Stomach (tissue), 4 donors: ENCODE measurements around the gene PAH.

Experiments used
- CTCF ChIP-seq, 7 experiments: fragments of 450-650 bp in 4 of 7; fragments of 200-600 bp in 3 of 7; sonication (generic) in 3 of 7; IDR thresholded peaks; one replicate each; pipeline ENCODE4 v1.5.1; 2016 to 2019; ENCODE audit warnings: antibody characterized with exemption in 7 of 7, control low read depth in 2 of 7, mild to moderate bottlenecking in 1 of 7
- EP300 ChIP-seq: sonication (generic); formaldehyde crosslinking; IDR thresholded peaks from one replicate; pipeline ENCODE4 v1.6.1; 2017; ENCODE audit warnings: antibody characterized with exemption
- POLR2A ChIP-seq, 4 donors: fragments of 450-650 bp; IDR thresholded peaks; one replicate each; pipeline ENCODE4 v1.6.1; 2016; ENCODE audit warnings: antibody characterized with exemption in 4 of 4, control low read depth in 2 of 4, mild to moderate bottlenecking in 1 of 4, moderate library complexity in 1 of 4
- POLR2AphosphoS5 ChIP-seq, 3 donors: sonication (generic); formaldehyde crosslinking; IDR thresholded peaks; one replicate each; pipeline ENCODE4 v1.6.1; 2016; ENCODE audit warnings: antibody characterized with exemption in 3 of 3

- TF ChIP-seq POLR2A (IDR thresholded peaks at IDR 0.05) (no peak), CTCF (IDR thresholded peaks at IDR 0.05) (peak in 2 of 7 experiments; percentile 13 to 17), EP300 (no peak), POLR2AphosphoS5 (IDR thresholded peaks at IDR 0.05) (no peak)
Measured at GRCh38 chr12:102811110-102811737, 105.8 kb downstream of the PAH start.
